Immature natural killer cell (primary cell): ENCODE data around the gene SUSD1. TPM values are rescaled to one million over a fixed set of nuclear protein-coding genes. Genes with fewer than 3 reads are reported as not detected.
A peak's percentile ranks its signal among the peaks of the same experiment; 100 is the strongest.

Source experiments
- DNase-seq, 3 donors: peaks; one replicate each; pipeline ENCODE4 v3.0.0; 2022; ENCODE audit warnings: mixed read lengths in 1 of 3
- H3K27ac Mint-ChIP-seq, 6 donors: one replicate each; pipeline ENCODE4 v1.8.0; 2020; ENCODE audit warnings: mixed read lengths in 6 of 6, mild to moderate bottlenecking in 5 of 6, inconsistent platforms in 4 of 6, moderate library complexity in 3 of 6
- H3K27me3 Mint-ChIP-seq, 3 donors: one replicate each; pipeline ENCODE4 v1.8.0; 2020 to 2021; ENCODE audit warnings: low read depth in 3 of 3, mild to moderate bottlenecking in 3 of 3, mixed read lengths in 3 of 3, moderate library complexity in 3 of 3, inconsistent platforms in 1 of 3
- H3K36me3 Mint-ChIP-seq, 3 donors: one replicate each; pipeline ENCODE4 v1.8.0; 2020; ENCODE audit warnings: mixed read lengths in 3 of 3, inconsistent platforms in 2 of 3, mild to moderate bottlenecking in 2 of 3
- H3K4me1 Mint-ChIP-seq, 2 donors: one replicate each; pipeline ENCODE4 v1.8.0; 2020; ENCODE audit warnings: inconsistent platforms in 2 of 2, mild to moderate bottlenecking in 2 of 2, mixed read lengths in 2 of 2, moderate library complexity in 1 of 2
- H3K4me3 Mint-ChIP-seq, 5 donors: one replicate each; pipeline ENCODE4 v1.8.0; 2020; ENCODE audit warnings: mild to moderate bottlenecking in 5 of 5, mixed read lengths in 5 of 5, inconsistent platforms in 3 of 5, moderate library complexity in 3 of 5
- H3K9me3 Mint-ChIP-seq, 6 donors: one replicate each; pipeline ENCODE4 v1.8.0; 2020; ENCODE audit warnings: mild to moderate bottlenecking in 6 of 6, mixed read lengths in 6 of 6, inconsistent platforms in 4 of 6, moderate library complexity in 3 of 6
- polyA plus RNA-seq, 3 donors: library from polyadenylated mRNA; unstranded; fragments of 300-500 nt; fragmentation: Illumina TruSeq; gene quantifications; one replicate each; pipeline ENCODE4 v1.2.3, GENCODE V29; 2021

The SUSD1 gene
- polyA plus RNA-seq, 3 donors from 2014 or later, result 32.3 to 66.8 (median 42.4) TPM

- H3K27me3 Mint-ChIP-seq, result peaks cover 0 to 4% (median 0%) of the 10 kb centered on the region in 3 donors
- peaks cover 17 to 50% of the 10 kb centered on the region in 2 donors for H3K4me1 Mint-ChIP-seq
- DNase-seq, result no peak
- H3K27ac Mint-ChIP-seq, result peak overlapping the region in 1 of 6 donors; percentile 13
- no peaks in the 10 kb centered on the region for H3K9me3 Mint-ChIP-seq
- no peak overlapping the region for H3K4me3 Mint-ChIP-seq
- H3K36me3 Mint-ChIP-seq, result no peaks in the 10 kb centered on the region
Measured at GRCh38 chr9:111991179-111991578, 183.9 kb downstream of the SUSD1 start.

Other genes starting within 250 kb of the SUSD1 start
- gene PTBP3, start 158.3 kb upstream of the SUSD1 start, polyA plus RNA-seq, result 10 to 100 TPM; 42.5 to 49.0 (median 42.9) TPM
- gene HSDL2, start 204.8 kb upstream of the SUSD1 start, polyA plus RNA-seq, result 10 to 100 TPM; 17.6 to 21.5 (median 18.8) TPM